ENCODE results near the gene EDC3. TPM values are rescaled to one million over a fixed set of nuclear protein-coding genes. Genes with fewer than 3 reads are reported as not detected.
"Not testable (repeated sequence)": the region's sequence is repeated elsewhere in the genome, so short reads cannot be mapped to it uniquely, and the experiment has no call there.

The EDC3 gene
- total RNA-seq, 3 donors from 2014 or later = 30.9 to 31.9 (median 31.6) TPM

GRCh38 chr15:74663303-74664027, 32.4 kb downstream of the EDC3 start:
- intact Hi-C loops (cut with DNase I, micrococcal nuclease) = no loop called here
- no peak for ATAC-seq
- H3K4me3 ChIP-seq = no peak overlapping the region

GRCh38 chr15:74662064-74662860, 33.6 kb downstream of the EDC3 start:
- TF ChIP-seq CTCF (IDR thresholded peaks at IDR 0.05) = no peak
- H3K4me1 ChIP-seq (ENCODE audit: low read depth) = peaks cover 29% of the 10 kb centered on the region
- H3K4me3 ChIP-seq = no peak overlapping the region
- intact Hi-C loops (cut with DNase I, micrococcal nuclease) = no loop called here
- ATAC-seq (peak; percentile 52), DNase-seq (no peak)
- H3K9me3 ChIP-seq = no peaks in the 10 kb centered on the region
- no peaks in the 10 kb centered on the region for H3K36me3 ChIP-seq (ENCODE audit: low read depth)

More at GRCh38 chr15:74663303-74664027, 32.4 kb downstream of the EDC3 start:
- TF ChIP-seq CTCF (IDR thresholded peaks at IDR 0.05) = no peak
- Histone ChIP-seq H3K9me3 (no peaks in the 10 kb centered on the region), H3K4me1 (ENCODE audit: low read depth) (peaks cover 26% of the 10 kb centered on the region), H3K36me3 (ENCODE audit: low read depth) (no peaks in the 10 kb centered on the region)
- no peak for DNase-seq

GRCh38 chr15:74661280-74661679, 34.5 kb downstream of the EDC3 start:
- peak; percentile 62 for ATAC-seq
- H3K9me3 ChIP-seq; intact Hi-C loops (cut with DNase I, micrococcal nuclease); DNase-seq; H3K36me3 ChIP-seq (ENCODE audit: low read depth); H3K4me3 ChIP-seq: not testable (repeated sequence)
- peaks cover 35% of the 10 kb centered on the region for H3K4me1 ChIP-seq (ENCODE audit: low read depth)

GRCh38 chr15:74657846-74658245, 38.0 kb downstream of the EDC3 start:
- H3K36me3 ChIP-seq (ENCODE audit: low read depth) = no peaks in the 10 kb centered on the region
- H3K4me3 ChIP-seq = no peak overlapping the region
- DNase-seq = no peak
- intact Hi-C loops (cut with DNase I, micrococcal nuclease) = no loop called here
- H3K4me1 ChIP-seq (ENCODE audit: low read depth) = peaks cover 35% of the 10 kb centered on the region
- no peaks in the 10 kb centered on the region for H3K9me3 ChIP-seq
- ATAC-seq = no peak
- TF ChIP-seq CTCF (IDR thresholded peaks at IDR 0.05) = no peak

GRCh38 chr15:74656935-74657535, 38.8 kb downstream of the EDC3 start:
- ATAC-seq (no peak), DNase-seq (no peak)
- TF ChIP-seq CTCF (IDR thresholded peaks at IDR 0.05) = no peak
- Histone ChIP-seq H3K4me1 (ENCODE audit: low read depth) (peaks cover 33% of the 10 kb centered on the region), H3K36me3 (ENCODE audit: low read depth) (no peaks in the 10 kb centered on the region), H3K9me3 (no peaks in the 10 kb centered on the region), H3K4me3 (no peak overlapping the region)
- intact Hi-C loops (cut with DNase I, micrococcal nuclease) = no loop called here

GRCh38 chr15:74655424-74655823, 40.4 kb downstream of the EDC3 start:
- DNase-seq (no peak), ATAC-seq (no peak)
- no peak for TF ChIP-seq CTCF (IDR thresholded peaks at IDR 0.05)
- Histone ChIP-seq H3K36me3 (ENCODE audit: low read depth) (no peaks in the 10 kb centered on the region), H3K9me3 (no peaks in the 10 kb centered on the region), H3K4me1 (ENCODE audit: low read depth) (peaks cover 33% of the 10 kb centered on the region), H3K4me3 (no peak overlapping the region)
- intact Hi-C loops (cut with DNase I, micrococcal nuclease) = no loop called here

Measured in mucosa of descending colon (tissue), 3 donors.